ENCODE data around the gene TPST2.

The TPST2 gene

GRCh38 chr22:26527574-26528465 is 62.1 kb downstream of the TPST2 start:
- DNase-seq: no peak

- no peak for DNase-seq
Observed at GRCh38 chr22:26527167-26527566, 62.8 kb downstream of the TPST2 start.

- no peak for DNase-seq
Observed at GRCh38 chr22:26525946-26526564, 63.9 kb downstream of the TPST2 start.

GRCh38 chr22:26524870-26525269 is 65.1 kb downstream of the TPST2 start:
- DNase-seq: no peak

GRCh38 chr22:26522592-26522991 is 67.3 kb downstream of the TPST2 start:
- DNase-seq: no peak

GRCh38 chr22:26522012-26522411 is 67.9 kb downstream of the TPST2 start:
- no peak for DNase-seq

GRCh38 chr22:26517429-26517828 is 72.5 kb downstream of the TPST2 start:
- DNase-seq: no peak

GRCh38 chr22:26516503-26516902 is 73.4 kb downstream of the TPST2 start:
- DNase-seq: no peak

- DNase-seq: no peak
Observed at GRCh38 chr22:26515931-26516330, 74.0 kb downstream of the TPST2 start.

GRCh38 chr22:26514419-26515161 is 75.3 kb downstream of the TPST2 start:
- no peak for DNase-seq

GRCh38 chr22:26513838-26514237 is 76.1 kb downstream of the TPST2 start:
- DNase-seq: no peak

- DNase-seq: peak; percentile 83
Observed at GRCh38 chr22:26512149-26512793, 77.7 kb downstream of the TPST2 start, which contains the start of gene TFIP11. TSS of gene TFIP11 (minus strand) at chr22:26512473. CDS start at chr22:26510272, 2,201 bp downstream.

- DNase-seq: no peak
Observed at GRCh38 chr22:26508148-26508547, 81.8 kb downstream of the TPST2 start.

GRCh38 chr22:26503758-26504157 is 86.2 kb downstream of the TPST2 start:
- no peak for DNase-seq

GRCh38 chr22:26502688-26503561 is 87.0 kb downstream of the TPST2 start:
- DNase-seq: peak; percentile 62

- DNase-seq: no peak
Observed at GRCh38 chr22:26501996-26502395, 87.9 kb downstream of the TPST2 start.

- no peak for DNase-seq
Observed at GRCh38 chr22:26499188-26499703, 90.7 kb downstream of the TPST2 start.

- DNase-seq: no peak
Observed at GRCh38 chr22:26496456-26496855, 93.5 kb downstream of the TPST2 start.

- no peak for DNase-seq
Observed at GRCh38 chr22:26494506-26494905, 95.4 kb downstream of the TPST2 start.

- no peak for DNase-seq
Observed at GRCh38 chr22:26492220-26492619, 97.7 kb downstream of the TPST2 start.

- DNase-seq: no peak
Observed at GRCh38 chr22:26489447-26490036, 100.4 kb downstream of the TPST2 start.
